DMS114 treated with DMSO at 0.1 percent for 48 hours (cell line): ENCODE results near the gene MICA.
"Not testable (repeated sequence)": the region's sequence is repeated elsewhere in the genome, so short reads cannot be mapped to it uniquely, and the experiment has no call there.

Experiments
- DNase-seq: peaks from one replicate; lab custom pipeline; 2025; ENCODE audit not compliant: unreplicated experiment; lab: John Stamatoyannopoulos, UW

MICA gene

DNA sequence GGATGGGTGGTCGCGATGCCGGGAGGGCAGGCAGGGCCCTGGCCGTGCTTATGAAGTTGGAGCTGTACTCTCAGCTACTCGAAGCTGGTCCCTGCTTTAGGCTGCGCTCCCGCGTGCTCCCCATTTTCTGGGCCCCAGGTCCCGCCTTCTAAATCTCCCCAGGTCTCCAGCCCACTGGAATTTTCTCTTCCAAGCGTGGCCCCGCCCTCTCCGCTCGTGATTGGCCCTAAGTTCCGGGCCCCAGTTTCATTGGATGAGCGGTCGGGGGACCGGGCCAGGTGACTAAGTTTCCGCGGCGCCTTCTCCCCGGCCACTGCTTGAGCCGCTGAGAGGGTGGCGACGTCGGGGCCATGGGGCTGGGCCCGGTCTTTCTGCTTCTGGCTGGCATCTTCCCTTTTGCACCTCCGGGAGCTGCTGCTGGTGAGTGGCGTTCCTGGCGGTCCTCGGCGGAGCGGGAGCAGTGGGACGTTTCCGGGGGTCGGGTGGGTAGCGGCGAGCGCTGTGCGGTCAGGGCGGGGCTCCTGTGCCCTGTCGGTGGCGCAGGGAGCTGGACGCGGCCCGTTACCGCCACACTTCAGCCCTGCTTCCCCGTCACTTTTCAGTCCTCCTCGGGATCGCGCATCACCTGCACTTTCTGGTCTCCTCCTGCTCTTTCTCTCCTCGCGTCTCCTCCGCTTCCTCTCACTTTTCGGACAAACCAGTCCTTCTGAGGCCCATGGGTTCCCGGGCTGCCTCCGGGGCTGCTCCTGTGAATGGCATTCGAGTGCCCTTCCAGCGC lies at the start of gene MICA:
MICA (plus strand) TSS at position 313 of the 778 bp plus-strand sequence; CDS start at position 351, 38 bp downstream.
- peak; percentile 89 for DNase-seq

DNA sequence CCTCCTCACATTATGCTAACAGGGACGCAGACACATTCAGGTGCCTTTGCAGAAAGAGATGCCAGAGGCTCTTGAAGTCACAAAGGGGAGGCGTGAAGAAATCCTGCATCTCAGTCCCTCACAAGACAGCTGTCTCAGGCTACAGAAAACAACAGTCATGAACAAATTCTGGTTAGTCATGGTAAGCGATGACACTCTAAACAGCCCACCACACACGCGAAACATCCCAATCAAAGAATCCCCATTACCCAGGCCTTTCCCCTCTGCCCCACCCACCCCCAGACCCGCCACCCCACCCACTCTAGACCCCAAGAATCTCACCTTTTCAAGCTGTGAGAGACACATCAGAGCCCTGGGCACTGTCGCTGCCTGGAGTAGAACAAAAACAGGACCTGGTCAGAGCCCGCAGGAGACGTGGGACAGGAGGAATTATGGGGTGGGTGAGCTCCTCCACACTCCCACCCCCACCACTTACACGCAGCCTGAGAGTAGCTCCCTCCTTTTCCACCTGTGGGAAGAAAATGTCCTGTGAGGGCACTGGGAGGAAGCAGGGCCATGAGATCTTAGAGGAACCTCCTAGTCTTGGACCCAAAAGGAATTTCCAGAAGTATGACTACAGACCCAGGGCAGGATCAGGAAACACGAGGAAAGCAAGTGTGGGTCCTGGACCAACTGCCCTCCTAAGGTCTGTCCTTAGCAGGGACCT lies 49.1 kb upstream of the MICA start:
- DNase-seq = no peak

DNA sequence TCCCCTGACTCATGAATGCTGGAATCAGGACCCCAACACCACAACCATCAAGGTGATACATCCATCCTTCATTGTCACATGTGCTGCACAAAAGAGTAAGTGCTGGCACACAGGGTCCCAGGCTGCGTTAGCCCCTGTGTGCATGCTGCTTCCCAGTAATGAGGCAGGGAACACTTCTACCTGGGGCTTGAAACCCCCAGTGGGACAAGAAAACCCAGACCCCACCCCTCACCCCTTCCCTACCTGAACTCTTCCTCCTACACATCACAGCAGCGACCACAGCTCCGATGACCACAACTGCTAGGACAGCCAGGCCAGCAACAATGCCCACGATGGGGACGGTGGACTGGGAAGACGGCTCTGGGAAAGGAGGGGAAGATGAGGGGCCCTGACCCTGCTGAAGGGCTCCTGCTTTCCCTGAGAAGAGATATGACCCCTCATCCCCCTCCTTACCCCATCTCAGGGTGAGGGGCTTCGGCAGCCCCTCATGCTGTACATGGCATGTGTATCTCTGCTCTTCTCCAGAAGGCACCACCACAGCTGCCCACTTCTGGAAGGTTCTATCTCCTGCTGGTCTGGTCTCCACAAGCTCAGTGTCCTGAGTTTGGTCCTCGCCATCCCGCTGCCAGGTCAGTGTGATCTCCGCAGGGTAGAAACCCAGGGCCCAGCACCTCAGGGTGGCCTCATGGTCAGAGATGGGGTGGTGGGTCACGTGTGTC lies 48.4 kb upstream of the MICA start:
- no peak for DNase-seq

DNA sequence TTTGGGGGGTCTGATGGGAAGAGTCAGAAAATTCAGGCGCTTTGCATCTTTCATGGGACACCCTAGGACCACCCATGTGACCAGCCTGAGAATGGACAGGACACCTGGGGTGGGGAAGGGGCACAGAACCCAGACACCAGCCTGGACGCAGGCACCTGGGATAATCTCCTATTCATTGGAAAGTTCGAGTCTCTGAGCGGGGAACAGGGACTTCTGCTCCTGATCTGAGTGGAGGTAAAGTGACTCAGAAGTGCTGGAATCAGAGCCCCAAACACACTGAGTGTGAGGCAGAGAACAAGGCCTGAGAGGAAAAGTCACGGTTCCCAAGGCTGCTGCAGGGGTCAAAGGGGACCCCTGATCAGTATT lies 47.8 kb upstream of the MICA start:
- no peak for DNase-seq

DNA sequence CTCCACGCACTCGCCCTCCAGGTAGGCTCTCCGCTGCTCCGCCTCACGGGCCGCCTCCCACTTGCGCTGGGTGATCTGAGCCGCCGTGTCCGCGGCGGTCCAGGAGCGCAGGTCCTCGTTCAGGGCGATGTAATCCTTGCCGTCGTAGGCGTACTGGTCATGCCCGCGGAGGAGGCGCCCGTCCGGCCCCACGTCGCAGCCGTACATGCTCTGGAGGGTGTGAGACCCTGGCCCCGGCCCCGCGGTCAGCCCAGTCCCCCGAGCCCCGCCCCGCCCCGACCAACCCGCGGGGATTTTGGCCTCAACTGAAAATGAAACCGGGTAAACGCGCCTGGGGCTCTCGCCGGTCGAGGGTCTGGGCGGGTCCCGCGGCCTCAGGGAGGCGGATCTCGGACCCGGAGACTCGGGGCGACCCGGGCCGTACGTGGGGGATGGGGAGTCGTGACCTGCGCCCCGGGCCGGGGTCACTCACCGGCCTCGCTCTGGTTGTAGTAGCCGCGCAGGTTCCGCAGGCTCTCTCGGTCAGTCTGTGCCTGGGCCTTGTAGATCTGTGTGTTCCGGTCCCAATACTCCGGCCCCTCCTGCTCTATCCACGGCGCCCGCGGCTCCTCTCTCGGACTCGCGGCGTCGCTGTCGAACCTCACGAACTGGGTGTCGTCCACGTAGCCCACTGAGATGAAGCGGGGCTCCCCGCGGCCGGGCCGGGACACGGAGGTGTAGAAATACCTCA lies 47.0 kb upstream of the MICA start:
- DNase-seq = no peak

DNA sequence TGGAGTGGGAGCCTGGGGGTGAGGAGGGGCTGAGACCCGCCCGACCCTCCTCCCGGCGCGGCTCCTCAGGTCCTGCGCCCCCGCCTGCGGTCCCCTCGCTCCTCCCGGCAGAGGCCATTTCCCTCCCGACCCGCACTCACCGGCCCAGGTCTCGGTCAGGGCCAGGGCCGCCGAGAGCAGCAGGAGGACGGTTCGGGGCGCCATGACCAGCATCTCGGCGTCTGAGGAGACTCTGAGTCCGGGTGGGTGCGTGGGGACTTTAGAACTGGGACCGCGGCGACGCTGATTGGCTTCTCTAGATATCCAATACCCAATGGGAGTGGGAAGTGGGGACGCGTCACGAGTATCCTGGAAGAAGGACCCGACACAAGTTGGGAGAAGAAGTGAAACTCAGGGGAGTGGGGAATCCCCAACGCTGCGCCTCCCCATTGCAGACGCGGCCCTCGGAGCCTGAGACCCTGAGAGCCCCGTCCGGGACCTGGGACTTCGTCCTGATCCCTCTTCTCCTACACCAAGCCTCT lies 46.4 kb upstream of the MICA start, which contains the start of gene HLA-B:
HLA-B (minus strand) TSS at position 234 of the 521 bp plus-strand sequence; CDS start at position 213, 21 bp downstream.
- DNase-seq = peak; percentile 85

DNA sequence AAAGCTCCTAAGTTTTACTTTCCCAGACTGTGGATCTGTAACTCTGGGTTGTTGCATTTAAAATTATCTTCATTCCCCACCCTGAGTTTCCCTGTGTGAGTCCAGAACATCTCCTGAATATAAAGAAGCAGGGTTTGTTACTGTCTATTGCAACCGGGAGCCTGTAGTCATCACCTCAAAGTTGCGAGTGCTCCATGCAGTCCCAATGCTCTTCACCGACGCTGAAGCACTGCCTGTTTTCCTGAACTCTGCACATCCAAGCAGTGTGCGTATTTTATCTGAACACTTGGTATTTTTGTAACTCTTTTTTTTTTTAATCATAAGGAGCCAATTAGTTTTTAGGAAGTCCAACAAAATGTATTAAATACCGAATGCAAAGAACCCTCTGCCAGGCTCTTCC lies 45.5 kb upstream of the MICA start:
- no peak for DNase-seq

DNA sequence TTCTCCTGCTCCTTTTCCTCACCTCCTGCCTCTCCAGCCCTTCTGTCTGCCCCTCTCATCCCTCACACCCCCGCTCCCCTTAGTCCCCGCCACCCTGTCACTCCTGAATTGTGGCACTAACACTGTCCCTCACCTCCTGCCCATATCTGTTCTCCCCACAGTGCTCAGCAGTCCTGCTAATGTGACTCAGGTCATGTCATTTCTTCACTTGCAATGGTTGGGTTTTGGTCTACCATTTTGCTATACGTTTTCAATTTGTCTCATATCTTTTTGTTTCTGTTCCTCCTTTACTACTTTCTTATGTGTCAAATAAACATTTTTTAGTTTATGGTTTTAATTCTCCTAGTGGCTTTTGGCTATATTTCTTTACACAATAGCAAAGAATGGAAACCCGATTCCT lies 45.1 kb upstream of the MICA start:
- DNase-seq = no peak

DNA sequence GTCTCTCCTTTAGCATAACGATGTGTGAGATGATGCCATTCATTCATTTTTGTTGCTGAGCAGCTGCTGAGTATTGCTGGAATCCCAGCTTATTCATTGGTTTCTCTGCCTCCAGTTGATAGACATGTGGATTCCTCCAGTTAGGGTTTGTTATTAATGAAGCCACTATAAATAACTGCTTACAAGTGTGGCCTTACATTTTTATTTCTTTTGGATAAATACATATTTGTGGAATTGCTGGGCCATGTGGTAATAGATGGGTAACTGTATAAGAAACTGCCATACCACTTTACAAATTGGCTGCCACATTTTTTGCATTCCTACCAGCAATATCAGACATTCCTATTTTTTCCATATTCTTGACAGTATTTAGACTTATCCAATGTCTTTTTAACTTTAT lies 43.8 kb upstream of the MICA start:
- DNase-seq = no peak

DNA sequence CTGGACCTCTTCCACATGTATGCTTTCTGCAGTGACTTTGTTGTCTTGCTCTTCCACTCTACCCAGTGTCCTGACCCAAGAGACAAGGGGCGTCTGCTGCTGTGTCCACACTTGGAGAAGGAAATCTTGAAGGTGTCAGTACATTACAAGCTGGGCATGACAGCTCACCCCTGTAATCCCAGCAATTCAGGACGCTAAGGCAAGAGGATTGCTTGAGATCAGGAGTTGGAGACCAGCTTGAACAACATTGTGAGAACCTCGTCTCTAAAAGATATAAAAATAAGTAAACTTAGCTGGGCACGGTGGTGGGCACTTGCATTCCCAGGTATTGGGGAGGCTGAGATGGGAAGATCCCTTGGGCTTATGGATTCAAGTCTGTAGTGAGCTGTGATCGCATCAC lies 40.6 kb upstream of the MICA start:
- no peak for DNase-seq

DNA sequence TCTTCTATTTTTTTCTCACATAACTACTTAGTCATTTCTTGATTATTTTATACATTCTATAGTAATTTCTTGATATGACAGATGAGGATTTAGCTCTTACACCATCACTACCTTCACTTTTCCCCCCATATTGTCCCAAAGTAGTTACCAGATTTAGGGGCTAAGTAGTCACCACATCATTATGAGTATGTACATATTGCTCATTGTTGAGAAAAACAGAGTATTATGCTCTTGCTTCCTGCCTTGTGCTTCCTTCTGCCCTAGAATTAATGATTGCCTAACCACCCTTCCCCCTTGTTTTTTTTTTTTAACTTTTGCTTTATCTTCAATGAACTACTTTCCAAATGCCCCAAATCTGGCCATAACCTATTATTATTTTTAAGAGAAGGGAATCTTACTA lies 39.6 kb upstream of the MICA start:
- DNase-seq = no peak

DNA sequence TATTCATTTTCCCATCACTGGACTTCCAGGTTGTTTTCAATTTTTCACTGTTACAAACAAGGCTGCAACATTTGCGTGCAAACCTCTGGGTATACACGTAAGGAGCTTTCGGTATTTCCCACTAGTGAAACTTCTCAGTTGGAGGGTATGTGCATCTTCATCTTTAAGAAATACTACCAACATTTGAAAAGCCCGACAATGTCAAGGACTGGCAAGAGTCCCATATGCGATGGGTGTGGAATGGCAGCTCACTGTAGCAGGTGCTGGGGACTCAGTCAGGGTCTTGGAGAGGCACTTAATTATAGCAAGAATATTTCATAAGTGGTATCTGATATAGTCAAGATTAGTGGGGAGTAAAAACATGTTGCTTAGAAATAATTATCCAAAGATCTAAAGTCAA lies 37.5 kb upstream of the MICA start:
- no peak for DNase-seq

DNA sequence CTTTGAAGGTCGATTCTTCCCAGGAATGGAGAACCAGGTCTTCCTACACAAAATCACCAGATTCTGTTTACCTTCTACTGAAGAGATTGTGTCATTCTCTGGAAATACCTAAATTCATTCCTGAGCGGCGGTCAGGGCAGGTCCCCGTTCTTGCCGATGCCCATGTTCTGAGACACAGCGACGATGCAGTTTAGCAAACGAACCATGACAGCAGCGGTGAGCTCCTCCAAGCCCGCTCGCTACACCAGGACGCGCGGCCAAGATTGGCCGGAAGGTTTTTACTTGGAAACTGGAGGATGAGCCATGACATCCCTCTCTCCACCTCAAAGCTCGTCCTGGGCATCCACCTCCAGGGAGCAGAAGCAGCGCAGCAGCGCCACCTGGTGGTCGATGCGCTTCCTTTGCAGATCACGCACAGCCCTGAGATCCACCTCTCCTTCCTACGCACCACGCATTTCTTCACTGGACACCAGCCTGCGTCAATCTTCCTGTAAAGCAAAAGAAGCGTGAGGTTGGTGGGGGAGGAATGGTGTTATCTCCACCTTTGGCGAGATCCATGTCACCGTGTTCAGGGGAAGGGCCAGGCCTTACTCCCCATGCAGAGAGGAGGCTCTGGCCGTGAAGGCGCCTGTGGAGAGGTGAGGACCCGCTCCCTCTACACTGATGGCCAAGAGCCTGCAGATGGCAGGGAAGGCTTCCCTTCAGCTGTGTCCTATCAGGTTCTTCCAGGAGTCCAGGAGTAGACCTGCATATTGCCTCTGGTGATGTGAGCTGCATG lies 36.5 kb upstream of the MICA start:
- DNase-seq = peak; percentile 84

DNA sequence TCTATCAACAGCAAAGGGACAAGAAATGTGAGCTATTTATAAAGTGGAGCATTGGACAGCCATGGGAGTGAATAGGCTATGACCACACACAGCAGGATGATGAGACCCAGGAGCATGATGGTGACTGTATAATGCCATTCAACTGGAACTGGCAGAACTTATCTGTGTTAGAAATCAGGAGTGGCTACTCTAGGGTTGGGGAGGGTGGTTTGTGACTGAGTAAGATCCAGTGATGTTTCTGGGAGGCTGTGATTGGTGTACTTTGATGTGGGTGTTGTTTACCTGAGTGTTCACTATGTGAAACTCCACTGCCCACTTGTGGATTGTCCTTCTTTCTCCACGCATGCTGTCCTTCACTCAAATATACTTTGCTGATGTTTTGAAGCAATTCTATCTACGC lies 34.9 kb upstream of the MICA start:
- no peak for DNase-seq

DNA sequence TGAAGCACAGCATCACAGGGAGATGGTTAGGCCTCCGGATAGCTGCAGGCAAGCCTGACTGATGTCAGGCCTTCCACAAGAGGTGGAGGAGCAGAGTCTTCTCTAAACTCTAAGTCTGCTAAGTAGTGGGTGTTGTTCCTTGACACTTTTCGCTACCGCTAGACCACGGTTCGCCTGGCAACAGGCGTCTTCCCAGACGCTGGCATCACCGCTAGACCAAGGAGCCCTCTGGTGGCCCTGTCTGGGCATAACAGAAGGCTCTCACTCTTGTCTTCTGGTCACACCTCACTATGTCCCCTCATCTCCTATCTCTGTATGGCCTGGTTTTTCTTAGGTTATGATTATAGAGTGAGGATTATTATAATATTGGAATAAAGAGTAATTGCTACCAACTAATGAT lies 29.3 kb upstream of the MICA start:
- not testable (repeated sequence) for DNase-seq

DNA sequence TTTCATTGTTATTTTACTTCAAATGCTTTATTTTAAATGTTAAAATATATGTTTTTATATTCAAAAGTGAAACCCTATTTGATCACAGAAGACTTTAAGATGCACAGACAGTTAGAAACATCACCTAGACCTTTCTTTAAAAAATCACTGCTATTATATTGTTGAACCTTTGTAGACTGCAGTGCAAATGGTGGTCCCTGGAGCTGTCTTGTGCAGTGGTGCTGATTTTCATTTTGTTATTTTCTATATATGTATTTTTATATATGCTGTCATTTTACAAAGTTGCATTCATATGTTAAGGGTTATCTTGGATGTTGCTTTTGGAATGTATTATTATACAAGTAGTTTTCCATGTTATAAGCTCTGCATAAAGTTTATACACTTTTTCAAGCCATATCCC lies 27.7 kb upstream of the MICA start:
- DNase-seq = no peak

DNA sequence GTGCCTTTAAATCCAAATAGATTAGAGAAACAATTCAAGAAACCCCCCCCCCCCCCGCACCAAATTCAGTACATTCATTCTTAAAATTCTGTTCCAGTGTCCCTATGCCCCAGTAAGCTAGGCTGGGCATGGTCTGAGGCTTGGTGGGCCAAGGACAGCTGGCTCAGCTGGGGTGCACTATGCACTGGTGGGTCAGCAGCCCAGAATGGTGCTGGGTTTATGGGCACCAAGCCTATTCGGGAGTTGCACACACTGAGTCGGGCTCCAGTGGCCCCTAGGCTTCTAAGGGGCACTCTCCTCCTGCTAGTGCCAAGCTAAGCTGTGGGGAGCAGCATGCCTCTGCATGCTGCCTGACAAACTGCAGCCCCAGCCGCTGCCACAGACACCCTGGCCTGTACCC lies 26.4 kb upstream of the MICA start:
- DNase-seq = no peak

DNA sequence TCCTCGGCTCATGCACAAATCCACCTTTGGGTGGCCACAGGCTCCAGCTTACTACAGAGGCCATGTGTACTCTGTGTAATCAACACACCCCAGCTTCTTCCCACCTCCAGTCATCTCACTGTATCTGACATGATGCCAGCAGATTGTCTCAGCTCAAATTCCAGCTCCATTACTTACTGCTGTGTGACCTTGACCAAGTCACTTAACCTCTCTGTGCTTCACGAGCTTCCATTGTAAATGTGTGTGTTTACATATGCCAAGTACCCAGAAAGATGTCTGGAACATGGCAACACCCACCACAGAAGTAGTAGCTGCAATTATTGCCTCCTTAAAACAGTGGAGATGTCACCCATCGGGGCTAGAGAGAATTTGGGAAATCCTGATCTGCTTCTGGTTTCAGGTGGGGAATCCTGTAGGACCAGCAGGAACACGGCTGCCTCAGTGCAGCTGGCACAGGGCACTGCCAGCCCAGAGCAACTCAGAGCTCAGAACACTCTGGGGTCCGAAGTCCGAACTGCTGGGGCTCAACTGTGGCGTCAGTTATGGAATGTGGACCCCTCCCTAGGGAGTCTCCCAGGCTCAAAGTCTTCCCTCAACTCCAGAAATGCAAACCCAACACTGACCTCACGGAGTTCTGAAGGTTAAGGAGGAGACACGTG lies 25.2 kb upstream of the MICA start:
- no peak for DNase-seq

DNA sequence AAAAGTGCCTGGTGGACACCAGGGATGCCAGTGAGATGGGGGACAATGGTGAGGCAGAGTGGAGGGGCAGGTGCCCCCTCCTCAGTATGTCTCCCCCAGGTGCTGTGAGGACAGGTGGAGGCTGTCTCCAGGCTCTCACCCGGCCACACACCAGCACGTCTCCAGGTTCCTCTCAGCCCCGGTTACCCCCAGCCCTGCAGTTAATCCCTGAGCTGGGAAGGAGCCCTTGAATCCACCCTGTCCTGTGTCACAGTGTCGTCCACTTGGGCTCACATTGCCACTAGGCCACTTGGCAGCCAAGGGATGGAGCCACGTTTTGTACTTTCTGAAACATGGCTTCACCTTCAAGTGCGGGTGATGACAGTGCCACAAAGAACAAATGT lies 24.7 kb upstream of the MICA start:
- no peak for DNase-seq

DNA sequence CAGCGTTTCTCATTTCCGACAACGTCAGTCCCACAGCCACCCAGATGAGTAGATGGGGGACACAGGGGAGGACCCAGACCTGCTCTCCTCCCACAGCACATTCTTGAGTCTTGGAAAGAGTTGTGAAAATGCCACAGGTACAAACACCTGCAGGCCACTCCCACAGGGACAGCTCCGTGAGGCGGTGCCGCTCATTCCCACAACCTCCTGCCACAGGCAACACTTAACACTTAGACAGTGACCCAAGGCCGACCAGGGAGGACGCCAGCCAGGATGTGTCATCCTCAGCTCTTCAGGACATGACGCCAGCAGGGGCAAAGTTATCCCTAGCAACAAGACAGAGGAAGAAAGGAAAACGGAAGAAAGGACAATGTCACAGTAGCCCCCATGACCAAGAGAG lies 23.5 kb upstream of the MICA start:
- no peak for DNase-seq
